H9 (cell line): ENCODE measurements around the gene MVD. TPM values are rescaled to one million over a fixed set of nuclear protein-coding genes. Genes with fewer than 3 reads are reported as not detected.

ENCODE experiments used
- DNase-seq: peaks from one replicate; pipeline ENCODE4 v3.0.0-alpha.2; 2017
- H2AFZ ChIP-seq: one replicate; pipeline ENCODE4 v1.6.1; 2013; ENCODE audit warnings: mild to moderate bottlenecking, low read length, control low read depth, moderate library complexity
- H2AK5ac ChIP-seq: 2 replicates; pipeline ENCODE4 v1.6.1; 2013; ENCODE audit warnings: low read length, control low read depth, mixed read lengths; ENCODE audit not compliant: insufficient read length
- H2BK120ac ChIP-seq: one replicate; pipeline ENCODE4 v1.6.1; 2013; ENCODE audit warnings: low read depth, mild to moderate bottlenecking, low read length, control low read depth, inconsistent platforms; ENCODE audit not compliant: poor library complexity, severe bottlenecking
- H2BK12ac ChIP-seq: 2 replicates; pipeline ENCODE4 v1.6.1; 2013; ENCODE audit warnings: low read length, control low read depth, mixed read lengths, low read depth; ENCODE audit not compliant: insufficient read length
- H2BK15ac ChIP-seq: 2 replicates; pipeline ENCODE4 v1.6.1; 2013; ENCODE audit warnings: low read depth, low read length, control low read depth
- H2BK20ac ChIP-seq: one replicate; pipeline ENCODE4 v1.6.1; 2013; ENCODE audit warnings: low read depth, mild to moderate bottlenecking, low read length, control low read depth, inconsistent platforms; ENCODE audit not compliant: poor library complexity, severe bottlenecking
- H2BK5ac ChIP-seq: 2 replicates; pipeline ENCODE4 v1.6.1; 2013; ENCODE audit warnings: low read length, control low read depth, mixed read lengths; ENCODE audit not compliant: insufficient read length
- H3K14ac ChIP-seq: 2 replicates; pipeline ENCODE4 v1.6.1; 2013; ENCODE audit warnings: low read length, control low read depth; ENCODE audit not compliant: insufficient read depth
- H3K18ac ChIP-seq: 2 replicates; pipeline ENCODE4 v1.6.1; 2013; ENCODE audit warnings: low read depth, mild to moderate bottlenecking, mixed read lengths, low read length, control low read depth; ENCODE audit not compliant: insufficient read length
- H3K23ac ChIP-seq: 2 replicates; pipeline ENCODE4 v1.6.1; 2013; ENCODE audit warnings: low read length, control low read depth, mixed read lengths, low read depth; ENCODE audit not compliant: insufficient read length
- H3K23me2 ChIP-seq: 2 replicates; pipeline ENCODE4 v1.6.1; 2013; ENCODE audit warnings: low read depth, mild to moderate bottlenecking, mixed read lengths, low read length, control low read depth; ENCODE audit not compliant: insufficient read length, poor library complexity, severe bottlenecking
- H3K27ac ChIP-seq: 2 replicates; pipeline ENCODE4 v1.5.1; 2013; ENCODE audit warnings: low read length, control low read depth, mixed read lengths, low read depth; ENCODE audit not compliant: insufficient read length
- H3K27me3 ChIP-seq: 2 replicates; pipeline ENCODE4 v1.6.1; 2013; ENCODE audit warnings: low read length, control low read depth, inconsistent platforms; ENCODE audit not compliant: insufficient read depth
- H3K4ac ChIP-seq: 2 replicates; pipeline ENCODE4 v1.6.1; 2013; ENCODE audit warnings: low read depth, mild to moderate bottlenecking, control low read depth, inconsistent platforms, low read length, moderate library complexity
- H3K4me1 ChIP-seq: 2 replicates; pipeline ENCODE4 v1.6.1; 2013; ENCODE audit warnings: low read length, control low read depth, inconsistent platforms; ENCODE audit not compliant: insufficient read depth
- H3K4me2 ChIP-seq: 2 replicates; pipeline ENCODE4 v1.6.1; 2013; ENCODE audit warnings: low read length, control low read depth, mixed read lengths; ENCODE audit not compliant: insufficient read length, insufficient read depth
- H3K56ac ChIP-seq: 2 replicates; pipeline ENCODE4 v1.6.1; 2013; ENCODE audit warnings: low read depth, mild to moderate bottlenecking, mixed read lengths, low read length, control low read depth; ENCODE audit not compliant: insufficient read length
- H3K79me1 ChIP-seq: 2 replicates; pipeline ENCODE4 v1.6.1; 2013; ENCODE audit warnings: low read depth, mild to moderate bottlenecking, moderate library complexity, low read length, control low read depth, inconsistent platforms; ENCODE audit not compliant: insufficient read depth, poor library complexity, severe bottlenecking
- H3K79me2 ChIP-seq: 2 replicates; pipeline ENCODE4 v1.6.1; 2013; ENCODE audit warnings: low read length, control low read depth, inconsistent platforms; ENCODE audit not compliant: insufficient read depth
- H3K9ac ChIP-seq: 2 replicates; pipeline ENCODE4 v1.6.1; 2013; ENCODE audit warnings: low read length, control low read depth, mixed read lengths; ENCODE audit not compliant: insufficient read length; ENCODE audit errors: extremely low read depth
- H3K9me3 ChIP-seq: one replicate; pipeline ENCODE4 v1.6.1; 2013; ENCODE audit warnings: low read depth, low read length, inconsistent platforms; ENCODE audit not compliant: control insufficient read depth
- H3T11ph ChIP-seq: one replicate; pipeline ENCODE4 v1.6.1; 2013; ENCODE audit warnings: mild to moderate bottlenecking, low read length, control low read depth, inconsistent platforms
- H4K20me1 ChIP-seq: one replicate; pipeline ENCODE4 v1.6.1; 2013; ENCODE audit not compliant: control insufficient read depth, insufficient read length, insufficient read depth
- H4K5ac ChIP-seq: 2 replicates; pipeline ENCODE4 v1.6.1; 2013; ENCODE audit warnings: low read depth, mild to moderate bottlenecking, mixed read lengths, low read length, control low read depth; ENCODE audit not compliant: insufficient read length
- H4K8ac ChIP-seq: replicated peaks from 2 replicates; pipeline ENCODE4 v1.6.1; 2013; ENCODE audit warnings: low read length, control low read depth, mixed read lengths, low read depth; ENCODE audit not compliant: insufficient read length
- H4K91ac ChIP-seq: 2 replicates; pipeline ENCODE4 v1.6.1; 2013; ENCODE audit warnings: low read depth, mild to moderate bottlenecking, moderate library complexity, mixed read lengths, low read length, control low read depth; ENCODE audit not compliant: insufficient read length
- H3K27ac Mint-ChIP-seq, 3 experiments: 2 replicates in 2 of 3; 3 replicates in 1 of 3; pipeline ENCODE4 v1.8.0; 2020 to 2021; ENCODE audit warnings: mixed read lengths in 3 of 3, mild to moderate bottlenecking in 1 of 3, moderate library complexity in 1 of 3
- H3K27me3 Mint-ChIP-seq: 2 replicates; pipeline ENCODE4 v1.8.0; 2021; ENCODE audit warnings: low read depth, mild to moderate bottlenecking, moderate library complexity, mixed read lengths
- H3K36me3 Mint-ChIP-seq, 3 experiments: 2 replicates in 2 of 3; 3 replicates in 1 of 3; pipeline ENCODE4 v1.8.0; 2020 to 2021; ENCODE audit warnings: low read depth in 3 of 3, mixed read lengths in 3 of 3; ENCODE audit not compliant: insufficient read depth in 1 of 3
- H3K4me1 Mint-ChIP-seq, 2 experiments: 2 replicates each; pipeline ENCODE4 v1.8.0; 2020; ENCODE audit warnings: mixed read lengths in 2 of 2
- H3K4me3 Mint-ChIP-seq, 2 experiments: 2 replicates in 1 of 2; 3 replicates in 1 of 2; pipeline ENCODE4 v1.8.0; 2020 to 2021; ENCODE audit warnings: mild to moderate bottlenecking in 2 of 2, mixed read lengths in 2 of 2, moderate library complexity in 1 of 2
- H3K9me3 Mint-ChIP-seq, 2 experiments: 2 replicates in 1 of 2; 3 replicates in 1 of 2; pipeline ENCODE4 v1.8.0; 2020; ENCODE audit warnings: mild to moderate bottlenecking in 2 of 2, mixed read lengths in 2 of 2, moderate library complexity in 1 of 2
- WGBS: extraction: QIAGEN DNeasy Blood & Tissue Kit; methylation state at CpG from one replicate; pipeline ENCODE4 v1.1.7; 2013; ENCODE audit warnings: missing lambda C conversion rate, low lambda C conversion rate, mixed read lengths; ENCODE audit not compliant: insufficient read length; ENCODE audit errors: extremely low coverage; 5-methylcytosine and 5-hydroxymethylcytosine counted together
- total RNA-seq: library from RNA; stranded (reverse); gene quantifications from 2 replicates; pipeline ENCODE4 v1.2.1, GENCODE V29; 2021
- TF ChIP-seq, protein P1 (sequence below): fragments of 200-600 bp; sonication (generic); conservative IDR thresholded peaks from 3 replicates; pipeline ENCODE4 v1.8.0; 2021; ENCODE audit warnings: antibody characterized with exemption, mild to moderate bottlenecking

MVD gene
- total RNA-seq, 1 experiment from 2014 or later, result 53.2 TPM

DNA sequence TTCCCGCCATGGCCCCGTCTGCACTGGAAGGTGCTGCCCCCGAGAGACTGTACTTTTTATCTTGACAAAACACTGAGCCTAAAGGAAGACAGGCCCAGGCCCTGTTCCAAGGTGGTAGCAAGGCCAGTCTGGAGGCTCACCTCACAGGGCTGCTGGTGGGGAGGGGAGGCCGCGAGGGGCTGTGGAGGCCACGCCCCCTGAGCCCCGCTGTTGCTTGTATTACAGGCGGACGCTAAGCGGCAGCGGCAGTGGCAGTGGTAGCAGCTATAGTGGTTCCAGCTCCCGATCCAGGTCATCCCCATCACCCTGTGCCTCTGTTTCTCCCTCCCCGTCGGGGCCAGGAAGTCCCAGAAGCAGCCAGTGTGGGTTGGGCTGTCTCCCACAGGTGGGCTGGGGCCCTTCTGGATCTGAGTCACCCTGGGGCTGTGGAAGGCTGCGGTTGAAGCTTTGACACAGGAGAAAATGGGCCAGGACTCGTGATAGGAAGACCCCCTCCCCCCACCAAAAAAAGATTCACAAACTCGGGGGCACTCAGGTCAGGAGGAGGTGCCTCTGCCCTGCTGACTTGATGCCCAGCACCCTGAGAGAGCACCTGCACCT lies 37.8 kb downstream of the MVD start:
- Mint-ChIP-seq H3K4me1 (peaks cover 0 to 15% of the 10 kb centered on the region in 2 experiments; a peak in 2 of 4 replicates), H3K27me3 (no peaks in the 10 kb centered on the region), H3K36me3 (peaks cover 22 to 73% (median 65%) of the 10 kb centered on the region in 3 experiments; a peak in 6 of 7 replicates), H3K9me3 (no peaks in the 10 kb centered on the region; a peak in 1 of 5 replicates), H3K4me3 (no peak overlapping the region), H3K27ac (no peak overlapping the region)
- Histone ChIP-seq H3K4me2 (no peak overlapping the region), H2BK5ac (no peak overlapping the region), H3K23ac (no peak overlapping the region), H2BK15ac (no peak overlapping the region), H3K27me3 (no peaks in the 10 kb centered on the region), H3K79me2 (no peaks in the 10 kb centered on the region), H2BK20ac (no peak overlapping the region), H3K18ac (no peak overlapping the region), H3K9me3 (no peaks in the 10 kb centered on the region), H4K20me1 (no peaks in the 10 kb centered on the region), H4K91ac (no peak overlapping the region), H3K14ac (no peak overlapping the region), H3K4me1 (no peaks in the 10 kb centered on the region), H2BK12ac (no peak overlapping the region), H3K79me1 (no peaks in the 10 kb centered on the region), H3K23me2 (no peaks in the 10 kb centered on the region), H4K8ac (no peak overlapping the region), H2BK120ac (no peak overlapping the region), H3K4ac (no peak overlapping the region), H3K9ac (no peak overlapping the region), H3K27ac (no peak overlapping the region), H2AK5ac (no peak overlapping the region), H3T11ph (no peak overlapping the region), H2AFZ (no peak overlapping the region), H4K5ac (no peak overlapping the region), H3K56ac (no peak overlapping the region)
- DNase-seq, result no peak
- WGBS, result no CpG with 5 or more reads among the region's 17 CpGs
- TF ChIP-seq, protein P1, sequence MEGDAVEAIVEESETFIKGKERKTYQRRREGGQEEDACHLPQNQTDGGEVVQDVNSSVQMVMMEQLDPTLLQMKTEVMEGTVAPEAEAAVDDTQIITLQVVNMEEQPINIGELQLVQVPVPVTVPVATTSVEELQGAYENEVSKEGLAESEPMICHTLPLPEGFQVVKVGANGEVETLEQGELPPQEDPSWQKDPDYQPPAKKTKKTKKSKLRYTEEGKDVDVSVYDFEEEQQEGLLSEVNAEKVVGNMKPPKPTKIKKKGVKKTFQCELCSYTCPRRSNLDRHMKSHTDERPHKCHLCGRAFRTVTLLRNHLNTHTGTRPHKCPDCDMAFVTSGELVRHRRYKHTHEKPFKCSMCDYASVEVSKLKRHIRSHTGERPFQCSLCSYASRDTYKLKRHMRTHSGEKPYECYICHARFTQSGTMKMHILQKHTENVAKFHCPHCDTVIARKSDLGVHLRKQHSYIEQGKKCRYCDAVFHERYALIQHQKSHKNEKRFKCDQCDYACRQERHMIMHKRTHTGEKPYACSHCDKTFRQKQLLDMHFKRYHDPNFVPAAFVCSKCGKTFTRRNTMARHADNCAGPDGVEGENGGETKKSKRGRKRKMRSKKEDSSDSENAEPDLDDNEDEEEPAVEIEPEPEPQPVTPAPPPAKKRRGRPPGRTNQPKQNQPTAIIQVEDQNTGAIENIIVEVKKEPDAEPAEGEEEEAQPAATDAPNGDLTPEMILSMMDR, result no peak
